ENCODE results near the gene ACBD6.

DNA sequence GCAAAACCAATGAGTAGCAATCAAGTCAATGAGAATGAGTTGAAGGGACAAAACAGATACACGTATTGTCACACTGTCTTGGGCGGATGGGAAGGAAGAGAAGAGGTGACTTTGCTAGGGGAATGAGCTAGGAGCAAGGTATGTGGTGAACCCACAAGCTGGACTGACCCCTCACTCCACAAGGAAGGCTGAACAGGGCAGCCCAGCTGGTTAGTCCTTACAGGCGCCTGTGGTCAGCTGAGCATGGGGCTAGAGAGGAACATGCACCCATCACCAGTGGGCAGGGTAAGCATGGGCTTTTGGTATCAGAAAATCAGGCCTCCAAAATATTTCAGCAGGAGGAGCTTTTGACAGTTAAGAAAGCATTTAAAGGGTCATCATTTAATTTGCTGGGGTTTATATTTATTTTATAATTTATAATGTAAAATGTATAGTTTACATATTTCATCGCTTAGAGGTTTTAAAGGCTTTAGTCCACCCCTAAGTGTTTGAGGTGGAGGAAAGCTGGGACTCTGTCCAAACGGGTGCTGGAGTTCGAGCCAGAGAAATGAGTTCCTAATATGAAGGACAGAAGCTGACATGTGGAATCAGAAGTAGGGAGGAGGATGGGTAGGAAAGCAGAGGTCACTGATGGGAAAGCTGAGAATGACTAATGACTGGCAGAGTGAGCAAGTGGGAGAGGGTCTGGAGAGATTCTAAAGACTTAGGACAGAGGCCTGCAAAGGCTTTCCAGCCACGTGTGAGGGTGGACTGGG, 22.0 kb upstream of the ACBD6 start:
- TF ChIP-seq RAD21 (IDR thresholded peaks at IDR 0.05) (no peak), YY1 (IDR thresholded peaks at IDR 0.05) (no peak), EGR1 (IDR thresholded peaks at IDR 0.05; ENCODE audit: low read depth in 2 of 2) (no peak)
- TF ChIP-seq, protein P1, sequence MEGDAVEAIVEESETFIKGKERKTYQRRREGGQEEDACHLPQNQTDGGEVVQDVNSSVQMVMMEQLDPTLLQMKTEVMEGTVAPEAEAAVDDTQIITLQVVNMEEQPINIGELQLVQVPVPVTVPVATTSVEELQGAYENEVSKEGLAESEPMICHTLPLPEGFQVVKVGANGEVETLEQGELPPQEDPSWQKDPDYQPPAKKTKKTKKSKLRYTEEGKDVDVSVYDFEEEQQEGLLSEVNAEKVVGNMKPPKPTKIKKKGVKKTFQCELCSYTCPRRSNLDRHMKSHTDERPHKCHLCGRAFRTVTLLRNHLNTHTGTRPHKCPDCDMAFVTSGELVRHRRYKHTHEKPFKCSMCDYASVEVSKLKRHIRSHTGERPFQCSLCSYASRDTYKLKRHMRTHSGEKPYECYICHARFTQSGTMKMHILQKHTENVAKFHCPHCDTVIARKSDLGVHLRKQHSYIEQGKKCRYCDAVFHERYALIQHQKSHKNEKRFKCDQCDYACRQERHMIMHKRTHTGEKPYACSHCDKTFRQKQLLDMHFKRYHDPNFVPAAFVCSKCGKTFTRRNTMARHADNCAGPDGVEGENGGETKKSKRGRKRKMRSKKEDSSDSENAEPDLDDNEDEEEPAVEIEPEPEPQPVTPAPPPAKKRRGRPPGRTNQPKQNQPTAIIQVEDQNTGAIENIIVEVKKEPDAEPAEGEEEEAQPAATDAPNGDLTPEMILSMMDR (IDR thresholded peaks at IDR 0.05; ENCODE audit: low read depth, low read length, missing input control): no peak
- TF ChIP-seq, protein P2, sequence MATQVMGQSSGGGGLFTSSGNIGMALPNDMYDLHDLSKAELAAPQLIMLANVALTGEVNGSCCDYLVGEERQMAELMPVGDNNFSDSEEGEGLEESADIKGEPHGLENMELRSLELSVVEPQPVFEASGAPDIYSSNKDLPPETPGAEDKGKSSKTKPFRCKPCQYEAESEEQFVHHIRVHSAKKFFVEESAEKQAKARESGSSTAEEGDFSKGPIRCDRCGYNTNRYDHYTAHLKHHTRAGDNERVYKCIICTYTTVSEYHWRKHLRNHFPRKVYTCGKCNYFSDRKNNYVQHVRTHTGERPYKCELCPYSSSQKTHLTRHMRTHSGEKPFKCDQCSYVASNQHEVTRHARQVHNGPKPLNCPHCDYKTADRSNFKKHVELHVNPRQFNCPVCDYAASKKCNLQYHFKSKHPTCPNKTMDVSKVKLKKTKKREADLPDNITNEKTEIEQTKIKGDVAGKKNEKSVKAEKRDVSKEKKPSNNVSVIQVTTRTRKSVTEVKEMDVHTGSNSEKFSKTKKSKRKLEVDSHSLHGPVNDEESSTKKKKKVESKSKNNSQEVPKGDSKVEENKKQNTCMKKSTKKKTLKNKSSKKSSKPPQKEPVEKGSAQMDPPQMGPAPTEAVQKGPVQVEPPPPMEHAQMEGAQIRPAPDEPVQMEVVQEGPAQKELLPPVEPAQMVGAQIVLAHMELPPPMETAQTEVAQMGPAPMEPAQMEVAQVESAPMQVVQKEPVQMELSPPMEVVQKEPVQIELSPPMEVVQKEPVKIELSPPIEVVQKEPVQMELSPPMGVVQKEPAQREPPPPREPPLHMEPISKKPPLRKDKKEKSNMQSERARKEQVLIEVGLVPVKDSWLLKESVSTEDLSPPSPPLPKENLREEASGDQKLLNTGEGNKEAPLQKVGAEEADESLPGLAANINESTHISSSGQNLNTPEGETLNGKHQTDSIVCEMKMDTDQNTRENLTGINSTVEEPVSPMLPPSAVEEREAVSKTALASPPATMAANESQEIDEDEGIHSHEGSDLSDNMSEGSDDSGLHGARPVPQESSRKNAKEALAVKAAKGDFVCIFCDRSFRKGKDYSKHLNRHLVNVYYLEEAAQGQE (IDR thresholded peaks at IDR 0.05): no peak
- TF ChIP-seq, protein P3, sequence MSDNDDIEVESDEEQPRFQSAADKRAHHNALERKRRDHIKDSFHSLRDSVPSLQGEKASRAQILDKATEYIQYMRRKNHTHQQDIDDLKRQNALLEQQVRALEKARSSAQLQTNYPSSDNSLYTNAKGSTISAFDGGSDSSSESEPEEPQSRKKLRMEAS (IDR thresholded peaks at IDR 0.05): no peak
- TF ChIP-seq, protein P4, sequence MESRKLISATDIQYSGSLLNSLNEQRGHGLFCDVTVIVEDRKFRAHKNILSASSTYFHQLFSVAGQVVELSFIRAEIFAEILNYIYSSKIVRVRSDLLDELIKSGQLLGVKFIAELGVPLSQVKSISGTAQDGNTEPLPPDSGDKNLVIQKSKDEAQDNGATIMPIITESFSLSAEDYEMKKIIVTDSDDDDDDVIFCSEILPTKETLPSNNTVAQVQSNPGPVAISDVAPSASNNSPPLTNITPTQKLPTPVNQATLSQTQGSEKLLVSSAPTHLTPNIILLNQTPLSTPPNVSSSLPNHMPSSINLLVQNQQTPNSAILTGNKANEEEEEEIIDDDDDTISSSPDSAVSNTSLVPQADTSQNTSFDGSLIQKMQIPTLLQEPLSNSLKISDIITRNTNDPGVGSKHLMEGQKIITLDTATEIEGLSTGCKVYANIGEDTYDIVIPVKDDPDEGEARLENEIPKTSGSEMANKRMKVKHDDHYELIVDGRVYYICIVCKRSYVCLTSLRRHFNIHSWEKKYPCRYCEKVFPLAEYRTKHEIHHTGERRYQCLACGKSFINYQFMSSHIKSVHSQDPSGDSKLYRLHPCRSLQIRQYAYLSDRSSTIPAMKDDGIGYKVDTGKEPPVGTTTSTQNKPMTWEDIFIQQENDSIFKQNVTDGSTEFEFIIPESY (IDR thresholded peaks at IDR 0.05): no peak
- TF ChIP-seq, protein P5, sequence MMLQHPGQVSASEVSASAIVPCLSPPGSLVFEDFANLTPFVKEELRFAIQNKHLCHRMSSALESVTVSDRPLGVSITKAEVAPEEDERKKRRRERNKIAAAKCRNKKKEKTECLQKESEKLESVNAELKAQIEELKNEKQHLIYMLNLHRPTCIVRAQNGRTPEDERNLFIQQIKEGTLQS (IDR thresholded peaks at IDR 0.05): no peak

All from liver (tissue), 3 donors.